Measurements from ENCODE around the gene PLCB4.

DNA sequence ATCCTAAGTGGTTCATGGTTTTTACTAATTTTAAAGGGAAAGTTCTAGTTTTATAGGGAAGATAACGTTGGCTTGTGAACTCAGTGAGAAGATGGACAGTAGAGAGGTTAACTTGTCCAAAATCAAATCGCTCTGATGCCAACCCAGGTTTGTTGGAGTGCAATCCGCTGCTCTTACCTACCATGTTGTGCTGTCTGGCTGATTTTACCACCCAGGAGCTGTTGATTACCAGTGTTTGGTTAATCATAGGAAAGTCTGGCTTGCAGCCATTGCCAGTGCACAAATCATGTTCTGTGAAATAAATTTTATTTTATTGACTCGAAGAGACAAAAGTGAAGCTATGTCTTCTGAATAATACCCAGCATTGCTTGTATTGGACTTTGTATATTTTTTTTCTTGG is 92.4 kb downstream of the PLCB4 start:
- TF ChIP-seq, protein P1, sequence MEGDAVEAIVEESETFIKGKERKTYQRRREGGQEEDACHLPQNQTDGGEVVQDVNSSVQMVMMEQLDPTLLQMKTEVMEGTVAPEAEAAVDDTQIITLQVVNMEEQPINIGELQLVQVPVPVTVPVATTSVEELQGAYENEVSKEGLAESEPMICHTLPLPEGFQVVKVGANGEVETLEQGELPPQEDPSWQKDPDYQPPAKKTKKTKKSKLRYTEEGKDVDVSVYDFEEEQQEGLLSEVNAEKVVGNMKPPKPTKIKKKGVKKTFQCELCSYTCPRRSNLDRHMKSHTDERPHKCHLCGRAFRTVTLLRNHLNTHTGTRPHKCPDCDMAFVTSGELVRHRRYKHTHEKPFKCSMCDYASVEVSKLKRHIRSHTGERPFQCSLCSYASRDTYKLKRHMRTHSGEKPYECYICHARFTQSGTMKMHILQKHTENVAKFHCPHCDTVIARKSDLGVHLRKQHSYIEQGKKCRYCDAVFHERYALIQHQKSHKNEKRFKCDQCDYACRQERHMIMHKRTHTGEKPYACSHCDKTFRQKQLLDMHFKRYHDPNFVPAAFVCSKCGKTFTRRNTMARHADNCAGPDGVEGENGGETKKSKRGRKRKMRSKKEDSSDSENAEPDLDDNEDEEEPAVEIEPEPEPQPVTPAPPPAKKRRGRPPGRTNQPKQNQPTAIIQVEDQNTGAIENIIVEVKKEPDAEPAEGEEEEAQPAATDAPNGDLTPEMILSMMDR (conservative IDR thresholded peaks at IDR 0.05; ENCODE audit: low read length) = no peak
- no peak for TF ChIP-seq EZH2phosphoT487 (IDR thresholded peaks at IDR 0.05; ENCODE audit: borderline replicate concordance, low read depth, low read length)

Data from OCI-LY7 (cell line).